ENCODE data around the gene TARS1.

Gene TARS1

DNA sequence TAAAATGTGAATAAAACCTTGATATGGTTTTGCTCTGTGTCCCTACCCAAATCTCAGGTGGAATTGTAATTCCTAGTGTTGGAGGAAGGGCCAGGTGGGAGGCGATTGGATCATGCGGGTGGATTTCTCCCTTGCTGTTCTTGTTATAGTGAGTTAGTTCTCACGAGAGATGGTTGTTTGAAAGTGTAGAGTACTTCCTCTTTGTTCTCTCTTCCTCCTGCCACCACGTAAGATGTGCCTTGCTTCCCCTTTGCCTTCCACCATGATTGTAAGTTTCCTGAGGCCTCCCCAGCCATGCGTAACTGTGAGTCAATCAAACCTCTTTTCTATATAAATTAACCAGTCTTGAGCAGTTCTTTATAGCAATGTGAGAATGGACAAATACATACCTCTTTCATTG is 34.9 kb downstream of the TARS1 start:
- no peak for TF ChIP-seq ZNF394 (tag by site-specific recombination; IDR thresholded peaks at IDR 0.05; ENCODE audit: borderline replicate concordance)
- TF ChIP-seq ZFP69B (tag by site-specific recombination; IDR thresholded peaks at IDR 0.05), result no peak
- TF ChIP-seq ZNF623 (tag by site-specific recombination; IDR thresholded peaks at IDR 0.05), result no peak
- TF ChIP-seq ZNF266 (tag by site-specific recombination; IDR thresholded peaks at IDR 0.05; ENCODE audit: low read depth), result no peak
- no peak for TF ChIP-seq ZNF660 (tag by site-specific recombination; IDR thresholded peaks at IDR 0.05)
- TF ChIP-seq ZNF677 (tag by site-specific recombination; IDR thresholded peaks at IDR 0.05), result no peak
- TF ChIP-seq EGR2 (tag by site-specific recombination; IDR thresholded peaks at IDR 0.05; ENCODE audit: low read depth), result no peak
- no peak for TF ChIP-seq ZBTB1 (tag by site-specific recombination; IDR thresholded peaks at IDR 0.05)
- TF ChIP-seq, protein P1, sequence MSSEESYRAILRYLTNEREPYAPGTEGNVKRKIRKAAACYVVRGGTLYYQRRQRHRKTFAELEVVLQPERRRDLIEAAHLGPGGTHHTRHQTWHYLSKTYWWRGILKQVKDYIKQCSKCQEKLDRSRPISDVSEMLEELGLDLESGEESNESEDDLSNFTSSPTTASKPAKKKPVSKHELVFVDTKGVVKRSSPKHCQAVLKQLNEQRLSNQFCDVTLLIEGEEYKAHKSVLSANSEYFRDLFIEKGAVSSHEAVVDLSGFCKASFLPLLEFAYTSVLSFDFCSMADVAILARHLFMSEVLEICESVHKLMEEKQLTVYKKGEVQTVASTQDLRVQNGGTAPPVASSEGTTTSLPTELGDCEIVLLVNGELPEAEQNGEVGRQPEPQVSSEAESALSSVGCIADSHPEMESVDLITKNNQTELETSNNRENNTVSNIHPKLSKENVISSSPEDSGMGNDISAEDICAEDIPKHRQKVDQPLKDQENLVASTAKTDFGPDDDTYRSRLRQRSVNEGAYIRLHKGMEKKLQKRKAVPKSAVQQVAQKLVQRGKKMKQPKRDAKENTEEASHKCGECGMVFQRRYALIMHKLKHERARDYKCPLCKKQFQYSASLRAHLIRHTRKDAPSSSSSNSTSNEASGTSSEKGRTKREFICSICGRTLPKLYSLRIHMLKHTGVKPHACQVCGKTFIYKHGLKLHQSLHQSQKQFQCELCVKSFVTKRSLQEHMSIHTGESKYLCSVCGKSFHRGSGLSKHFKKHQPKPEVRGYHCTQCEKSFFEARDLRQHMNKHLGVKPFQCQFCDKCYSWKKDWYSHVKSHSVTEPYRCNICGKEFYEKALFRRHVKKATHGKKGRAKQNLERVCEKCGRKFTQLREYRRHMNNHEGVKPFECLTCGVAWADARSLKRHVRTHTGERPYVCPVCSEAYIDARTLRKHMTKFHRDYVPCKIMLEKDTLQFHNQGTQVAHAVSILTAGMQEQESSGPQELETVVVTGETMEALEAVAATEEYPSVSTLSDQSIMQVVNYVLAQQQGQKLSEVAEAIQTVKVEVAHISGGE (tag by site-specific recombination; conservative IDR thresholded peaks at IDR 0.05; ENCODE audit: low read depth), result no peak
- no peak for TF ChIP-seq KLF1 (tag by site-specific recombination; IDR thresholded peaks at IDR 0.05)
- TF ChIP-seq, protein P2, sequence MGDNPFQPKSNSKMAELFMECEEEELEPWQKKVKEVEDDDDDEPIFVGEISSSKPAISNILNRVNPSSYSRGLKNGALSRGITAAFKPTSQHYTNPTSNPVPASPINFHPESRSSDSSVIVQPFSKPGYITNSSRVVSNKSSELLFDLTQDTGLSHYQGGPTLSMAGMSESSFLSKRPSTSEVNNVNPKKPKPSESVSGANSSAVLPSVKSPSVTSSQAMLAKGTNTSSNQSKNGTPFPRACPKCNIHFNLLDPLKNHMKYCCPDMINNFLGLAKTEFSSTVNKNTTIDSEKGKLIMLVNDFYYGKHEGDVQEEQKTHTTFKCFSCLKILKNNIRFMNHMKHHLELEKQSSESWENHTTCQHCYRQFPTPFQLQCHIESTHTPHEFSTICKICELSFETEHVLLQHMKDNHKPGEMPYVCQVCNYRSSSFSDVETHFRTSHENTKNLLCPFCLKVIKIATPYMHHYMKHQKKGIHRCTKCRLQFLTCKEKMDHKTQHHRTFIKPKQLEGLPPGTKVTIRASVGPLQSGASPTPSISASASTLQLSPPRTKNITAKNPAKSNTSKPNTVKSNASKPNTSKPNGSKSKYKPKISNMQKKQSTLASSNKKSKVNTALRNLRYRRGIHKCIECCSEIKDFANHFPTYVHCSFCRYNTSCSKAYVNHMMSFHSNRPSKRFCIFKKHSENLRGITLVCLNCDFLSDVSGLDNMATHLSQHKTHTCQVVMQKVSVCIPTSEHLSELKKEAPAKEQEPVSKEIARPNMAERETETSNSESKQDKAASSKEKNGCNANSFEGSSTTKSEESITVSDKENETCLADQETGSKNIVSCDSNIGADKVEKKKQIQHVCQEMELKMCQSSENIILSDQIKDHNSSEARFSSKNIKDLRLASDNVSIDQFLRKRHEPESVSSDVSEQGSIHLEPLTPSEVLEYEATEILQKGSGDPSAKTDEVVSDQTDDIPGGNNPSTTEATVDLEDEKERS (tag by site-specific recombination; IDR thresholded peaks at IDR 0.05), result no peak
- no peak for TF ChIP-seq ZNF548 (tag by site-specific recombination; IDR thresholded peaks at IDR 0.05)
- H3K27ac ChIP-seq (ENCODE audit: extremely low read depth, low read depth, low read length), result no peak overlapping the region
- no peaks in the 10 kb centered on the region for H3K4me1 ChIP-seq (ENCODE audit: control insufficient read depth, insufficient read depth, low read length)
- no peaks in the 10 kb centered on the region for H3K9me3 ChIP-seq (ENCODE audit: control insufficient read depth, insufficient read depth, low read depth, low read length)
- H3K36me3 ChIP-seq (ENCODE audit: control insufficient read depth in 2 of 2, insufficient read depth in 1 of 2, low read length in 2 of 2), result peaks cover 23 to 63% of the 10 kb centered on the region in 2 experiments
- ChIA-PET CTCF (interaction anchor here (0.6 kb wide), 1 partner anchor 458 kb away, joined by 3 read pairs; no protein-coding TSS in a partner anchor), POLR2A (no interaction called here)
- H3K4me3 ChIP-seq (ENCODE audit: low read depth, low read length), result no peak overlapping the region

DNA sequence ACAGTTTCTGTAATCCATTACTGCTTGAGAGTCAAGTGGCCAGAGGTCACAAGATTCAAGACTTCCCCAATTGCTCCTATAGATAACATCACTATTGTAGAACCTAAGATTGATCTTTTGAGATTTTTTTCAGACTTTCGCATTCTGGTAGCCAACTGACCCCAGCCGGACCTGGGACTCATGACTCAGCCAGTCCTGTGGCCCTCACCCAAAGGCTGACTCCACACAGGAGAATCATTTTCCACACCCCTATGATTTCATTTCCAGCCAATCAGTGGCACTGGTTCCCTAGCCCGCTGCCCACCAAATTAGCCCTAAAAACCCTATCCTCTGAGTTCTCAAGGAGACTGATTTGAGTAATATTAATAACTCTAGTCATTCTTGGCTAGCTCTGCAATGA is 36.2 kb downstream of the TARS1 start:
- TF ChIP-seq HOXD13 (CRISPR knock-in tag; IDR thresholded peaks at IDR 0.05; ENCODE audit: borderline replicate concordance) (no peak), ZNF629 (tag by site-specific recombination; IDR thresholded peaks at IDR 0.05) (no peak), MEIS1 (CRISPR knock-in tag; IDR thresholded peaks at IDR 0.05; ENCODE audit: borderline replicate concordance) (no peak), ZNF707 (tag by site-specific recombination; IDR thresholded peaks at IDR 0.05) (no peak)
- TF ChIP-seq, protein P3, sequence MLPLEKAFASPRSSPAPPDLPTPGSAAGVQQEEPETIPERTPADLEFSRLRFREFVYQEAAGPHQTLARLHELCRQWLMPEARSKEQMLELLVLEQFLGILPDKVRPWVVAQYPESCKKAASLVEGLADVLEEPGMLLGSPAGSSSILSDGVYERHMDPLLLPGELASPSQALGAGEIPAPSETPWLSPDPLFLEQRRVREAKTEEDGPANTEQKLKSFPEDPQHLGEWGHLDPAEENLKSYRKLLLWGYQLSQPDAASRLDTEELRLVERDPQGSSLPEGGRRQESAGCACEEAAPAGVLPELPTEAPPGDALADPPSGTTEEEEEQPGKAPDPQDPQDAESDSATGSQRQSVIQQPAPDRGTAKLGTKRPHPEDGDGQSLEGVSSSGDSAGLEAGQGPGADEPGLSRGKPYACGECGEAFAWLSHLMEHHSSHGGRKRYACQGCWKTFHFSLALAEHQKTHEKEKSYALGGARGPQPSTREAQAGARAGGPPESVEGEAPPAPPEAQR (tag by site-specific recombination; IDR thresholded peaks at IDR 0.05), result no peak
- TF ChIP-seq, protein P4, sequence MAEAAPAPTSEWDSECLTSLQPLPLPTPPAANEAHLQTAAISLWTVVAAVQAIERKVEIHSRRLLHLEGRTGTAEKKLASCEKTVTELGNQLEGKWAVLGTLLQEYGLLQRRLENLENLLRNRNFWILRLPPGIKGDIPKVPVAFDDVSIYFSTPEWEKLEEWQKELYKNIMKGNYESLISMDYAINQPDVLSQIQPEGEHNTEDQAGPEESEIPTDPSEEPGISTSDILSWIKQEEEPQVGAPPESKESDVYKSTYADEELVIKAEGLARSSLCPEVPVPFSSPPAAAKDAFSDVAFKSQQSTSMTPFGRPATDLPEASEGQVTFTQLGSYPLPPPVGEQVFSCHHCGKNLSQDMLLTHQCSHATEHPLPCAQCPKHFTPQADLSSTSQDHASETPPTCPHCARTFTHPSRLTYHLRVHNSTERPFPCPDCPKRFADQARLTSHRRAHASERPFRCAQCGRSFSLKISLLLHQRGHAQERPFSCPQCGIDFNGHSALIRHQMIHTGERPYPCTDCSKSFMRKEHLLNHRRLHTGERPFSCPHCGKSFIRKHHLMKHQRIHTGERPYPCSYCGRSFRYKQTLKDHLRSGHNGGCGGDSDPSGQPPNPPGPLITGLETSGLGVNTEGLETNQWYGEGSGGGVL (tag by site-specific recombination; IDR thresholded peaks at IDR 0.05), result no peak
- no peaks in the 10 kb centered on the region for H3K4me1 ChIP-seq (ENCODE audit: control insufficient read depth, insufficient read depth, low read length)
- no peak overlapping the region for H3K4me3 ChIP-seq (ENCODE audit: low read depth, low read length)
- H3K27ac ChIP-seq (ENCODE audit: extremely low read depth, low read depth, low read length), result no peak overlapping the region
- ChIA-PET CTCF (interaction anchor here (0.5 kb wide), 1 partner anchor 1045 kb away, joined by 3 read pairs; no protein-coding TSS in a partner anchor), POLR2A (no interaction called here)
- H3K36me3 ChIP-seq (ENCODE audit: control insufficient read depth in 2 of 2, insufficient read depth in 1 of 2, low read length in 2 of 2), result peaks cover 11 to 50% of the 10 kb centered on the region in 2 experiments
- no peaks in the 10 kb centered on the region for H3K9me3 ChIP-seq (ENCODE audit: control insufficient read depth, insufficient read depth, low read depth, low read length)
